OCI-LY7 (cell line): Measurements from ENCODE around the gene PLEKHG5. TPM values are rescaled to one million over a fixed set of nuclear protein-coding genes. Genes with fewer than 3 reads are reported as not detected.

ENCODE experiments used
- BruUV-seq: library from RNA; stranded (reverse); fragments of 400-500 nt; replicated peaks from 2 replicates; lab custom pipeline; 2021; lab: Mats Ljungman, UMichigan
- CTCF ChIA-PET: fragments of 300-600 bp; sonication (Branson Sonifier 250); formaldehyde crosslinking; loops from one replicate; lab custom pipeline; 2022; ENCODE audit warnings: antibody characterized with exemption; ENCODE audit not compliant: unreplicated experiment; lab: Charles Lee
- POLR2A ChIA-PET: fragments of 300-600 bp; sonication (Branson Sonifier 250); formaldehyde crosslinking; loops from one replicate; lab custom pipeline; 2022; ENCODE audit warnings: antibody characterized with exemption; lab: Charles Lee
- DNase-seq: peaks from one replicate; pipeline ENCODE4 v3.0.0-alpha.2; 2015; ENCODE audit warnings: low spot score
- H2AFZ ChIP-seq: fragments of 200-600 bp; sonication (generic), shearing (Covaris generic); 2 replicates; pipeline ENCODE4 v1.6.1; 2014; ENCODE audit warnings: mild to moderate bottlenecking, antibody characterized with exemption, low read length, moderate library complexity
- H3K27ac ChIP-seq: fragments of 200-600 bp; sonication (generic); 2 replicates; pipeline ENCODE4 v1.5.1; 2014; ENCODE audit warnings: mixed run types, low read depth, mild to moderate bottlenecking, moderate library complexity, low read length, inconsistent platforms; ENCODE audit not compliant: poor library complexity, severe bottlenecking
- H3K36me3 ChIP-seq: fragments of 200-600 bp; sonication (generic); 2 replicates; pipeline ENCODE4 v1.6.1; 2014; ENCODE audit warnings: mild to moderate bottlenecking, antibody characterized with exemption, low read length, moderate library complexity, mixed read lengths; ENCODE audit not compliant: insufficient read depth
- H3K4me1 ChIP-seq: fragments of 200-600 bp; sonication (generic); 2 replicates; pipeline ENCODE4 v1.5.1; 2014; ENCODE audit warnings: mild to moderate bottlenecking, low read length; ENCODE audit not compliant: insufficient read depth, poor library complexity, severe bottlenecking
- H3K4me2 ChIP-seq: fragments of 200-600 bp; sonication (generic); 2 replicates; pipeline ENCODE4 v1.6.1; 2014; ENCODE audit warnings: mild to moderate bottlenecking, low read length
- H3K4me3 ChIP-seq: fragments of 200-600 bp; sonication (generic); 2 replicates; pipeline ENCODE4 v1.5.1; 2014; ENCODE audit warnings: mild to moderate bottlenecking, low read depth, low read length; ENCODE audit not compliant: poor library complexity, severe bottlenecking
- H3K79me2 ChIP-seq: fragments of 200-600 bp; sonication (generic); 2 replicates; pipeline ENCODE4 v1.6.1; 2016; ENCODE audit warnings: low read depth, mild to moderate bottlenecking, low read length, moderate library complexity, mixed read lengths; ENCODE audit not compliant: insufficient read depth
- H3K9me2 ChIP-seq: fragments of 200-600 bp; sonication (generic); 2 replicates; pipeline ENCODE4 v1.6.1; 2016; ENCODE audit warnings: mild to moderate bottlenecking, low read length, mixed read lengths; ENCODE audit not compliant: insufficient read depth
- H3K9me3 ChIP-seq: fragments of 200-600 bp; sonication (generic); 2 replicates; pipeline ENCODE4 v1.6.1; 2014; ENCODE audit warnings: mild to moderate bottlenecking, mixed run types, low read length, mixed read lengths
- H4K20me1 ChIP-seq: fragments of 200-600 bp; sonication (generic); 2 replicates; pipeline ENCODE4 v1.6.1; 2014; ENCODE audit warnings: mild to moderate bottlenecking, antibody characterized with exemption, low read length, moderate library complexity, mixed read lengths; ENCODE audit not compliant: insufficient read depth
- EZH2phosphoT487 ChIP-seq: fragments of 200-600 bp; sonication (generic); IDR thresholded peaks from 2 replicates; pipeline ENCODE4 v1.6.1; 2018; ENCODE audit warnings: low read depth, borderline replicate concordance, mild to moderate bottlenecking, mixed run types, antibody characterized with exemption, low read length, moderate library complexity, mixed read lengths
- intact Hi-C: fragments of 100-400 bp; cut with micrococcal nuclease; formaldehyde crosslinking; loops from one replicate; pipeline ENCODE4 v1.10.0; 2022; ENCODE audit not compliant: unreplicated experiment
- total RNA-seq, 2 experiments: library from RNA; depleted of rRNA in 1 of 2; stranded (reverse); fragments of >200 nt in 1 of 2; shearing (Covaris generic) in 1 of 2; gene quantifications; 2 replicates each; pipeline ENCODE4 v1.2.3, GENCODE V29; 2014 to 2022
- TF ChIP-seq, protein P1 (sequence below): fragments of 200-600 bp; sonication (generic); conservative IDR thresholded peaks from 2 replicates; pipeline ENCODE4 v1.5.1; 2014; ENCODE audit warnings: mild to moderate bottlenecking, antibody characterized with exemption, low read length, moderate library complexity, mixed read lengths

Gene PLEKHG5
- total RNA-seq, 2 experiments from 2014 or later, result 1.6 to 2.4 TPM

DNA sequence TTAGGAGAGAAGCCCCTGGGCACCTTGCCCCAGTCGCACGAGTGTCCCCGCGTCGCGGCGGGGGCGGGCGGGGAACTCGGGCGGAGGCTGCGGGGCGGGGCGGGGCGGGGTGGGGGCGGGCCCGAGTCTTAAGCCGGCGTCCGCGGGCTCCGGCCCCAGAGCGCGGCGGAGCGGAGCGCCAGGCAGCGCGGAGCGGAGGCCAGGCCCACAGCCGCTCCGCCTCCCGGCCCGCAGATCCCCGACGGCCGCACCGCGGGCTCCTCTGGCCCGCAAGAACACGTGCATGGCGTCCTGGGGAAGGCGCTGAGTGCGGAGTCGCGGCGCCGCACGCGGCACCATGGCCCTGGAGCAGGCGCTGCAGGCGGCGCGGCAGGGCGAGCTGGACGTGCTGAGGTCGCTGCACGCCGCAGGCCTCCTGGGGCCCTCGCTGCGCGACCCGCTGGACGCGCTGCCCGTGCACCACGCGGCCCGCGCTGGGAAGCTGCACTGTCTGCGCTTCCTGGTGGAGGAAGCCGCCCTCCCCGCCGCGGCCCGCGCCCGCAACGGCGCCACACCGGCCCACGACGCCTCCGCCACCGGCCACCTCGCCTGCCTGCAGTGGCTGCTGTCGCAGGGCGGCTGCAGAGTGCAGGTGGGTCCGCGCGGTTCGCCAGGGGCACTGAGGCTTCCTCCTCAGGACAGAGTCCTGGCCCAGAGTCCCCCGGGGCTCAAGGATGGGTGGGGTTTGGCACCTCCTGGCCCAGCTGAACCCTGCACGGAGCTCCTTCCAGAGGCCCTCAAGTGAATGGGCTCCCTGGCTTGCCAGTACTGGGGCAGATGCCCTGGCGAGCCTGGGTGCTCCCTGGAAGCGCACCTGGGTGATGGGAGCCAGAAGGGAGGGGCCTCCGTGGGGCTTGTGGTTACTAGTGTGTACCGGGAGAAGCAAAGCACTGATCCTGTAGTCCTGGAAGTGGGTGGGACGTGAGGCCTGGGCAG lies 66.6 kb downstream of the PLEKHG5 start, which contains the start of gene ESPN:
TSS of gene ESPN (plus strand) at position 158 of the 975 bp plus-strand sequence. CDS start at position 338, 180 bp downstream.
- no peak for TF ChIP-seq EZH2phosphoT487
- TF ChIP-seq, protein P1, sequence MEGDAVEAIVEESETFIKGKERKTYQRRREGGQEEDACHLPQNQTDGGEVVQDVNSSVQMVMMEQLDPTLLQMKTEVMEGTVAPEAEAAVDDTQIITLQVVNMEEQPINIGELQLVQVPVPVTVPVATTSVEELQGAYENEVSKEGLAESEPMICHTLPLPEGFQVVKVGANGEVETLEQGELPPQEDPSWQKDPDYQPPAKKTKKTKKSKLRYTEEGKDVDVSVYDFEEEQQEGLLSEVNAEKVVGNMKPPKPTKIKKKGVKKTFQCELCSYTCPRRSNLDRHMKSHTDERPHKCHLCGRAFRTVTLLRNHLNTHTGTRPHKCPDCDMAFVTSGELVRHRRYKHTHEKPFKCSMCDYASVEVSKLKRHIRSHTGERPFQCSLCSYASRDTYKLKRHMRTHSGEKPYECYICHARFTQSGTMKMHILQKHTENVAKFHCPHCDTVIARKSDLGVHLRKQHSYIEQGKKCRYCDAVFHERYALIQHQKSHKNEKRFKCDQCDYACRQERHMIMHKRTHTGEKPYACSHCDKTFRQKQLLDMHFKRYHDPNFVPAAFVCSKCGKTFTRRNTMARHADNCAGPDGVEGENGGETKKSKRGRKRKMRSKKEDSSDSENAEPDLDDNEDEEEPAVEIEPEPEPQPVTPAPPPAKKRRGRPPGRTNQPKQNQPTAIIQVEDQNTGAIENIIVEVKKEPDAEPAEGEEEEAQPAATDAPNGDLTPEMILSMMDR, result no peak
- Histone ChIP-seq H3K4me2 (no peak within 1 kb of the TSS), H2AFZ (no peak within 1 kb of the TSS), H3K79me2 (no peaks in the 10 kb centered on the region), H3K36me3 (no peaks in the 10 kb centered on the region), H3K9me2 (no peaks in the 10 kb centered on the region), H3K9me3 (no peaks in the 10 kb centered on the region), H3K4me1 (no peaks in the 10 kb centered on the region), H4K20me1 (no peaks in the 10 kb centered on the region), H3K4me3 (no peak within 1 kb of the TSS), H3K27ac (no peak within 1 kb of the TSS)
- DNase-seq, result no peak
- POLR2A ChIA-PET, result no interaction called here
- no TSS peak for BruUV-seq
- intact Hi-C loops, result no loop called here
- CTCF ChIA-PET, result no interaction called here

- H3K9me3 ChIP-seq, result no peaks in the 10 kb centered on the region
- H3K27ac ChIP-seq, result no peak overlapping the region
- H3K4me2 ChIP-seq, result no peak overlapping the region
- H2AFZ ChIP-seq, result no peak overlapping the region
- ChIA-PET CTCF (interaction anchor here (1.0 kb wide), 1 partner anchor 177 kb away, joined by 3 read pairs; no protein-coding TSS in a partner anchor), POLR2A (no interaction called here)
- TF ChIP-seq EZH2phosphoT487, result no peak
- TF ChIP-seq, protein P1, result no peak
- no peak overlapping the region for H3K4me3 ChIP-seq
- no peaks in the 10 kb centered on the region for H3K4me1 ChIP-seq
- H3K9me2 ChIP-seq, result no peaks in the 10 kb centered on the region
- H3K79me2 ChIP-seq, result no peaks in the 10 kb centered on the region
- no peak for DNase-seq
- intact Hi-C loops, result no loop called here
- no peaks in the 10 kb centered on the region for H4K20me1 ChIP-seq
- BruUV-seq, result no TSS peak
- no peaks in the 10 kb centered on the region for H3K36me3 ChIP-seq
Observed at GRCh38 chr1:6424000-6424565, 67.4 kb downstream of the PLEKHG5 start.
